ENCODE measurements around the gene BAZ1B.
"Not testable (repeated sequence)": the region's sequence is repeated elsewhere in the genome, so short reads cannot be mapped to it uniquely, and the experiment has no call there.

The BAZ1B gene

DNA sequence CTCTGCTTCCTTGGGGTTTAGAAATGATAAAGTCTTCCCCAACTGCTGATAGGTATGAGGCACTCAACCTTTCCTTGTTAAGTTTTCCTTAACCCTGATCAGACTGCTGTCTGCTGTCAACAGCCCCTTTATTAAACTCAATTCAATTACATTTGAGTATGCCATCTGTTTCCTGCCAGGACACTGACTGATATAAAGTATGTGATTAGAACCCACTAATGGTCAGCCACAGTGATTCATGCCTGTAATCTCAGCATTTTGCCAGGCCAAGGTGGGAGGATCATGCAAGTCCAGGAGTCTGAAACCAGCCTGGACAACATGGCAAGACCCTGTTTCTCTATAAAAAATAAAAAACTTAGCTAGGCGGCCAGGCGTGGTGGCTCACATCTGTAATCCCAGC, 18.1 kb downstream of the BAZ1B start:
- no peak for DNase-seq

- no peak for DNase-seq
Measured at GRCh38 chr7:73503229-73503628, 18.9 kb downstream of the BAZ1B start.

GRCh38 chr7:73496626-73497025, 25.5 kb downstream of the BAZ1B start:
- DNase-seq = no peak

DNA sequence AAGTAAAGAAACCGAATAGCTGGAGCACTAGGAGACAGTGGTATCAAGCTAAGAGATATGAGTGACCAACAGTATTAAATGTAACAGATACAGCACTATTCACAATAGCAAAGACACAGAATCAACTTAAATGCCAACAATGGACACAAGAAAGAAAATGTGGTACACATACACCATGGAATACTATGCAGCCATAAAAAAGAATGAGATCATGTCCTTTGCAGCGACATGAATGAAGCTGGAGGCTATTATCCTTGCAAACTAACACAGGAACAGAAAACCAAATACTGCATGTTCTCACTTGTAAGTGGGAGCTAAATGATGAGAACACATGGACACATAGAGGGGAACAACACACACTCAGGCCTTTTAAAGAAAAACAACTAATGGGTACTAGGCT, 26.6 kb downstream of the BAZ1B start:
- DNase-seq = not testable (repeated sequence)

GRCh38 chr7:73489976-73490375, 32.1 kb downstream of the BAZ1B start:
- DNase-seq = no peak

DNA sequence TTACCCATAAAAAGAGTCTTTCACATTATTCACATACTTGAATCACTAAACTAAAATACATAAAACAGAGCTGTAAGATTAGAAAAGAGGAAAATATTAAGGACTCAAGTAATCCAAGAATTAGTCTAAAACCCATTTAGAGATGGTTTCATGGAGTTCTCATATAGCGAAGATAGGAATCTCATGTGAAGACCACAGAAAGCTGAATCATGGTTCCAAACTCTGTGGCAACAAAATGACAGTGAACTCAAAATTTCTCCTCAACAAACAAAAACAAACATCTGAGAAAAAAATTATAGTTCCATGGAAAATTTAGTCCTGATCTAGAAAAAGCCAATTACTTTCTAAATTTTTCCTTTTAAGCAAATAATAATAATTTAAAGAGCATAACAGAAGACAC, 34.6 kb downstream of the BAZ1B start:
- DNase-seq = no peak

GRCh38 chr7:73483171-73483570, 38.9 kb downstream of the BAZ1B start:
- no peak for DNase-seq

DNA sequence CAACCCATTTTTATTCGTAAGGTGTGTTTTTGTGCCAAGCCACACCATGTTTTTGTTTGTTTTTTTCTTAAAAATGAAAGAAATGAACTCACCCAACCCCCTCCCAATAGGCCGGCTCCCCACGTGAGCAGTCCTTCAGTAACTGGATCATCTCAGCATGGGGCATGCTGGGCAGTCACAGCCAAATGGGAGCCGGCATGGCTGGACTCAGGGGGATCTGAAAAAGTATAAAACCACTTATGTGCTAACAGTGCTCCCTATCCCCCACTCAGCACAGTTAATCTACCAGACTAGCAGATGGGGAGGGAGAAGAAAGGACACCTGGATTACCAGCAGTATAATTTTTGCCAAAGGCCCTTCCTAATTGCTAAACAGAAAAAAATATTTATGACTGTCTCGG, 39.3 kb downstream of the BAZ1B start:
- no peak for DNase-seq

- DNase-seq = not testable (repeated sequence)
Measured at GRCh38 chr7:73481521-73481920, 40.6 kb downstream of the BAZ1B start.

- no peak for DNase-seq
Measured at GRCh38 chr7:73478549-73478948, 43.5 kb downstream of the BAZ1B start.

DNA sequence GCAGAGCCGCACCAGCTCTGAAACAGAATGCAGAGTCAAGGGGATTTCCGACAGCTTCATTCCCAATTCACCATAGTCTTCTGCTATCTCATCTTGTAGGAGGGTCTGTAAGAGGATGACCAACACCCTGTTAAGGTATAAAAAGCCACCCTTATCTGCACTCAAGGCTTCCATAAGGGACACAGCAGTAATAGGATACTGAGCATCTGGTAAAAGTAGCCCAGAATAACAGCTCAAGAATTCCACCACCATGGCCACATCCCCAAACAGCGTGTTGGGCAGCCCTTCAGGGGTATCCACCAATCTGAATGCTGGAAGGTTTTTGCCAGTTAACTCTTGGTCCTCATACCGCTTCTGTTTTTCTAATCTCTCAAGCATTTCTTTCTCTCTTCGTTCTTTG, 44.7 kb downstream of the BAZ1B start:
- no peak for DNase-seq

DNA sequence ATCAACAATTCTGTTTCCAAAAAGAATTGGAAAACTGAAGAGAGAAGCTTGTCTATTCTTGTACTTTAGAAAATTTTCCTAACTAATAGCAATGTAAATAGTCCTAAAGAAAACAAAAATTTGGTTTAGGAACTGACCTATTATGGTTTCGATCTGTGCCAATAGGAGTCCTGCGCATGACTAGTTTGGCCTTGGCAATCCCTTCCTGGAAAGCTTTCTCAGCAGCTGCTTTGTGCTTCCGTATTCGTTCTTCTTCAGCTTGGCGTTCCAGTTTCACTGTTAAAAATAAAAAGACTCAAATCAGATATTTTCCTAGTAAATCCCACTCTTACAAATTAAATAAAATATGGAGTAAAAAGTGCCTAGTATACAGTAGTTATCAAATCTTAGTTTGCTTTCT, 51.9 kb downstream of the BAZ1B start:
- no peak for DNase-seq

DNA sequence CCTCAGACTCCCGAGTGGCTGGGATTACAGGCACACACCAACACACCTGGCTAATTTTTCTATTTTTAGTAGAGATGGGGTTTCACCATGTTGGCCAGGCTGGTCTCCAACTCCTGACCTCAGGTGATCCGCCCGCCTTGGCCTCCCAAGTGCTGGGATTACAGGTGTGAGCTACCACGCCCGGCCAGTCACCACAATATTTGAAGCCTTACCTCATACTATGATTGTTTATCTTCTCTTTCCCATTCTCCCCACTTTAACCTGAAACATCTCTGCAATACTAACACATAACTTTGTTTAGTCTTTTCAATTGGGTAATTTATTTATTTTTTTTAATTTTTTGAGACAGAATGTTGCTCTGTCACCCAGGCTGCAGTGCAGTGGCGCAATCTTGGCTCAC, 55.0 kb downstream of the BAZ1B start:
- not testable (repeated sequence) for DNase-seq

- no peak for DNase-seq
Measured at GRCh38 chr7:73466112-73466511, 56.0 kb downstream of the BAZ1B start.

DNA sequence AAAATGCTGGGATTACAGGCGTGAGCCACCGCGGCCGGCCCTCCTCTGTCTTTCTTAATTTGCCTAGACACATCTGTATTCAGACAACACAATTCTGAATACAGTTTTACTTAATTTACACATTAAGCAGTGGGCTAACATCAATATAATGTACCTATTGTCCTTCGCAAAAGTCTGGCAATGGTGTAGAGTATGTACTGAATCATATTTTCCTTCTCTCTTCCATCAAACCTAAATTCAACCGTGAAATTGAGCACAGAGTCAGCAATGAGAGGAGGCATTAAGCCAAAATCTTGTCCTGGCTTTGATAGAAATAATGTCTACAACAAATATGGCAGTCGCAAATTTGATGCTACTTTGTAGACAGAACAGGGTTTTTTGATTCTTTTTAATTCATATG, 58.1 kb downstream of the BAZ1B start:
- no peak for DNase-seq

GRCh38 chr7:73463260-73463659, 58.8 kb downstream of the BAZ1B start:
- no peak for DNase-seq

- no peak for DNase-seq
Measured at GRCh38 chr7:73461782-73462285, 60.3 kb downstream of the BAZ1B start.

DNA sequence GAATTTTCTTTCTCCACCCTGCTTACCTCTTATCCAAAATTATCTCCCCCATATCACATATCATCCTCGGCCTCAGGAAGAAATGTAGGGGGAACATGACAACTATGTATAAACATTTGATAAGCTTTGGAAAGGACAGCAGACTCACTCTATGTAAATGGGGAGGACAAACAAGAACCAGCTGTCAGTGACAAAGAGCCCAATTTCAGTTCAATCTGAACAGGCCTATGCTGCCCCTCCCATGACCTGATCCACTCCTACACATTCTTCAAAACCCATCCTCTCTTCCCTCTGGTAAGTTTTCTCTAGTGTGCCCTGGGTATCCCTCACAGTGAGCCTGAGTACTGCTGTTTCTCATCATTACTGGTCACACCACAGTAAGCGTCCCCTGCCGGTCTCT, 67.7 kb downstream of the BAZ1B start:
- no peak for DNase-seq

- DNase-seq = no peak
Measured at GRCh38 chr7:73452999-73453635, 69.0 kb downstream of the BAZ1B start.

- peak in 1 of 2 experiments; percentile 15 for DNase-seq
Measured at GRCh38 chr7:73451780-73452398, 70.2 kb downstream of the BAZ1B start.

GRCh38 chr7:73449422-73449821, 72.7 kb downstream of the BAZ1B start:
- DNase-seq = no peak

DNA sequence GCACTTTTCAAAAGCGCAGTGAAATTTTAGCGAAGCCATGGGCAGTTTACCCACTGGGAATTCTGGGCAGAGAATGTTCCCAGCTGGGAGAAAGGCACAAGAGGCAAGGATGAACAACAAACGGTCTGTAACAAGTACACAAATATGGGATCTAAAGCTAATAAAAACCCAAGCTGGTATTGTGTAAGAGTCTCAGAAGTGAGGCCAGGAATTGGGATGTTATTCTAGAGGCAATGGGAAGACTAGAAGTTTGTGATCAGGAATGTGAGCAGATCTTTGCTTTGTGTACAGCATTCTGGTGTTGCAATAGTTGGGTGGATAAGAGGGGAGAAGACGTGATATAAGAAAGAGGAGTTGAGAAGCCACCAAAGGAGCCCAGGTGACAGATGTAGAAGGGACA, 73.5 kb downstream of the BAZ1B start:
- DNase-seq = no peak

DNA sequence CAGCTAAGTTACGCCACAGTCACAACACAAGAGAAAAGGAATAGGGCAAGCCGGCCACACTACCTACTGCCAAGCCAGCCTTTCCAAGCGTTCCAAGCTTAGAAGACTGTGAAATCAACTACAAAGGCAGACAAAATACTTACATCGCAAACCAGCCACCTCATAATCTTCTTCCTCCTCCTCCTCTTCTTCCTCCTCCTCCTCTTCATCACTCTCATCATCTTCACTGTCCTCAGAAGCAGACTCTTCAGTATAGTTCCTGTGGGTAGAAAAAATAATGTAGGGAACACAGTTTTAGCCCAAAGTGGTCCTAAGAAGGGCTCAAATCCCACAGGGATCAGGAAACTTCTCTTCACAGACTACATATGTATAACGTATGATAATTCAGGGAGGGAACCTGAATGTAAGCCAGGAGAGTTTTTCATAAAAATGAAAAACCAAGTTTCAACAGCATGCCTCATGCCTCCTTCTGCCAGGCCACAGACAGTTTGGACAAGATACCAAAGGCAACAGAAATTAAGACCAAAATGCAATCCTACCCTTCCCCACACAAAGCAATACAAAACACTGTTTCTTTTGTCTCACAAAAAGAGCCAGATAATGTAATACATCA, 74.9 kb downstream of the BAZ1B start:
- DNase-seq = no peak

- DNase-seq = no peak
Measured at GRCh38 chr7:73446682-73447081, 75.4 kb downstream of the BAZ1B start.
